Spleen (tissue), 7 donors: ENCODE data around the gene ATG4C.
"Not testable (repeated sequence)": the region's sequence is repeated elsewhere in the genome, so short reads cannot be mapped to it uniquely, and the experiment has no call there.

ENCODE experiments used
- POLR2AphosphoS5 ChIP-seq, 3 donors: sonication (generic); formaldehyde crosslinking; IDR thresholded peaks; one replicate each; pipeline ENCODE4 v1.5.1; 2017; ENCODE audit warnings: antibody characterized with exemption in 3 of 3
- TF ChIP-seq, protein P1 (sequence below), 11 experiments: fragments of 200-600 bp in 7 of 11; fragments of 450-650 bp in 4 of 11; sonication (generic) in 4 of 11; IDR thresholded peaks in 8 of 11; conservative IDR thresholded peaks in 3 of 11; 1 replicate in 7 of 11; 2 replicates in 4 of 11; pipeline versions ENCODE4 v1.4.0 to v1.8.0; 2016 to 2021; ENCODE audit warnings: antibody characterized with exemption in 11 of 11, inconsistent platforms in 4 of 11, mild to moderate bottlenecking in 1 of 11
- donor health status: DM: no; HTN: no; CAD: no; lungs with moderate emphysema.
- donor health status: DM: no; HTN: no; CAD: no.
- donor health status: DM: no; HTN: no; CAD: no.

DNA sequence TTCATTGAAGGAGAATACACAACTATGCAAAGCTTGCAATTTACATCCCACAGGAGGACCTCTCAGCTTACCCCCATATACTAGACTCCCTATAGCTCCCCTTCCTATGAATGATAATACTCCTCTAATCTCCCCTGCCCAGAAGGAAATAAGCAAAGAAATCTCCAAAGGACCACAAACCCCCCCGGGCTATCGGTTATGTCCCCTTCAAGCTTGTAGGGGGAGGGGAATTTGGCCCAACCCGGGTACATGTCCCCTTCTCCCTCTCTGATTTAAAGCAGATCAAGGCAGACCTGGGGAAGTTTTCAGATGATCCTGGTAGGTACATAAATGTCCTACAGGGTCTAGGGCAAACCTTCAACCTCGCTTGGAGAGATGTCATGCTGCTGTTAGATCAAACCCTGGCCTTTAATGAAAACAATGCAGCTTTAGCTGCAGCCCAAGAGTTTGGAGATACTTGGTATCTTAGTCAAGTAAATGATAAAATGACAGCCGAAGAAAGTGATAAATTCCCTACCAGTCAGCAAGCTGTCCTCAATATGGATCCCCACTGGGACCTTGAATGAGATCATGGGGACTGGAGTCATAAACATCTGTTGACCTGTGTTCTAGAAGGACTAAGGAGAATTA is 27.6 kb upstream of the ATG4C start:
- not testable (repeated sequence) for TF ChIP-seq POLR2AphosphoS5 (IDR thresholded peaks at IDR 0.05)
- TF ChIP-seq, protein P1, sequence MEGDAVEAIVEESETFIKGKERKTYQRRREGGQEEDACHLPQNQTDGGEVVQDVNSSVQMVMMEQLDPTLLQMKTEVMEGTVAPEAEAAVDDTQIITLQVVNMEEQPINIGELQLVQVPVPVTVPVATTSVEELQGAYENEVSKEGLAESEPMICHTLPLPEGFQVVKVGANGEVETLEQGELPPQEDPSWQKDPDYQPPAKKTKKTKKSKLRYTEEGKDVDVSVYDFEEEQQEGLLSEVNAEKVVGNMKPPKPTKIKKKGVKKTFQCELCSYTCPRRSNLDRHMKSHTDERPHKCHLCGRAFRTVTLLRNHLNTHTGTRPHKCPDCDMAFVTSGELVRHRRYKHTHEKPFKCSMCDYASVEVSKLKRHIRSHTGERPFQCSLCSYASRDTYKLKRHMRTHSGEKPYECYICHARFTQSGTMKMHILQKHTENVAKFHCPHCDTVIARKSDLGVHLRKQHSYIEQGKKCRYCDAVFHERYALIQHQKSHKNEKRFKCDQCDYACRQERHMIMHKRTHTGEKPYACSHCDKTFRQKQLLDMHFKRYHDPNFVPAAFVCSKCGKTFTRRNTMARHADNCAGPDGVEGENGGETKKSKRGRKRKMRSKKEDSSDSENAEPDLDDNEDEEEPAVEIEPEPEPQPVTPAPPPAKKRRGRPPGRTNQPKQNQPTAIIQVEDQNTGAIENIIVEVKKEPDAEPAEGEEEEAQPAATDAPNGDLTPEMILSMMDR (IDR thresholded peaks at IDR 0.05 in 8 of 11, conservative IDR thresholded peaks at IDR 0.05 in 3 of 11) = not testable (repeated sequence)
